ENCODE data around the gene ARID1B.

- TF ChIP-seq CTCF (IDR thresholded peaks at IDR 0.05; ENCODE audit: insufficient read depth, low read depth, low read length) (no peak), EZH2 (IDR thresholded peaks at IDR 0.05; ENCODE audit: insufficient read depth, low read length) (no peak)
These were observed 35.7 kb upstream of the ARID1B start for GRCh38 chr6:156741287-156742073.

All from astrocyte (in vitro differentiated cells and primary cell).